Left forelimb (tissue), 1 donor: ENCODE measurements around the gene CREB1.

ENCODE experiments used
- DNase-seq: peaks from one replicate; pipeline ENCODE4 v3.0.0-alpha.2; 2018; ENCODE audit warnings: low spot score

Gene CREB1

DNA sequence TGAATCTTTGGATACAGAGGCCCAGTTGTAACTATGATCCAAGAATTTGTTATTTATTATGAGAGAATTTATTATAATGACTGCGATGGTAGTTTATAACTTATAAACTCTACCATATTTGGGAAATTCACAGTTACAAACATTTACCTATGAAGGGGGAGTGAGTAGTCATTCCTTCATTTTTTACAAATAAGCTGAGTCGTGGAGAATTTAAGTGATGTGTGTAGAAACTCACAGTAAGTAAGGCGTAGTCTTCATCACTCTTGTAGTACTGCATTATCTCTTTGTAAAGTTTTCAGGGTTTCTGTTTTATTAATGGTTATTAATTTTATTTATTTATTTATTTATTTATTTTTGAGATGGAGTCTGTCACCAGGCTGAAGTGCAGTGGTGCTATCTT, 13.5 kb downstream of the CREB1 start:
- DNase-seq, result no peak

DNA sequence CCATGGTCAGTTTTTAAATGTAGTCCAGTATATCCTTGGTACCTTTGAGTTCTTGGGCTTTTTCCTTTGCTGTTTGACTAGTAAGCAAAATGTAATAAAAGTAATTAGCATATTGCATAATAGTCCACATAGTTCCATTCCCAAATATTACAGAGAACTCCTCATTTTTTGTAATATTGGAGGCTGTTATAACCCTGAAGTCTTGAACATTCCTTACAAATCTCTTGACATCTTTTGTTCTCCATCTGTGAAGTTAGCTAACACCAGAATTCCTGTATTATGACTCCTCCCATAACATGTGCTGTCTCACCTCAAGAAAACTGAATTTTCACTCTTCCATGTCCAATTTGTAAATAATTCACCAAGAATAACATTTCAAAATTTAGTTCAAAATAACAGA, 17.1 kb downstream of the CREB1 start:
- DNase-seq, result no peak

DNA sequence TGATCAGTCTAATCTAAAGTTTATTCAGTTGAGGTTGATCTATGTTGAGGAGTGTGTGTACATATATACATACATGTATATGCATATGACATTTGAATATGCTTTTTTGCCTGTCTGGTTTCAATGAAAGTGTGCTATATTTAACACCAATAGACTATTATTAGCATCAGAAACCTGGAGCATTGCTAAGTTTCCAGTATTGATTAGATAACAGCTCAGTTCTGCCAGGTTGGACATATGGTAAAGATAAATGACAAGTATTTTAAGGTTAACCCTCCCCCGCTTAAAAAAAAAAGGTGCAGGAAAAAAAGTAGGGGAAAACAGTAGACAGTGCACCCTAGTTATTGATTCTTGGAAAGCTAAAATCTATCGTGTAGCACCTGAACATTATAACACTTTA, 19.4 kb downstream of the CREB1 start:
- DNase-seq, result no peak

DNA sequence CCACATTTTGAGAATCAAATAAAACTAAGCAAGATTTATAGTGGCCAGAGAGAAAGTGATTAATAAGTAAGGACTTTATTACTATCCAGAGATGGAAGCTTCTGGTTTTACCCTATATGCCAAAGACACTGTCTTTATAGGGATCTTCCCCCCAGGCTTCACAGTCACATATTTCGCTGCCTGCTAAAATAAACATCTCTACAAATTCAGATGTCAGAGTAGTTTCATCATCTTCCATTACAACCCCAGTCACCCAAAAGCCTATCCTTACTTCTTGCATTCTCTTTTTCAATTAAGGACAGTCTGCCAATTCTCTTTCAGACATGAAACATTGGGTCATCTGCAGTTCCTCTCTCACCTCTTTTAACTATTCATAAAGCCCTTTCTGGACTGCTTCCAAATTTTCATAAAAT, 28.3 kb downstream of the CREB1 start:
- no peak for DNase-seq

DNA sequence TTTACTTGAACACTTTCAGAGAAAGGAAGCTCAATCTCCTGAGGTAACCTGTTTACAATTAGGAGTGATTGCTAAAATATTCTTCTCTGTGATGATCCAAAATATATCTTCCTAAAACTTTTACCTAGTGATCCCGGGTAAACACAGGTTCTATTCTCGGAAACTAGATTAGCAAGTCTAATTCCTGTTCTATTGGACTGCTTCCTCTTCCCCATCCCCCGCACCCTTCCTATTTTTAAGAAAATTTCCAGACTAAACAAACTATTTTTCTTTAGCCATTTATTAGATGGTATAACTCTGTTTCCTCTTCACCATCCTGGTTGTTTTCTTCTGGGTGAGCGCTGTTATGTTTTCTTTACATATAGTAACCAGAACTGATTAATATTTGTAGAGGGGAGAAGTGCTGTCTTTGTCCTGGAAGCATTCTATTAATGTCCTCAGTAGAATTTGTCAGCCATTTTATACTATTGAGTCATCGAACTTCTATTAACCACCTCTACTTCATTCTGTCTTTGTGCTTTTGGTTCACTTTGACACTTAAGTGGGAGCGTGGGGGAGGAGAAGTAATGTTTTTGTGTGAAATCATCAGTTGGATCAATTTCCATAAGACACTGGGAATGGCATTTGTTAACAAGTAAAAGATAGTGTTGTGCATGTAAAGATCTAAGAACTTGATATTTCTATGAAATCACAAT, 31.8 kb downstream of the CREB1 start:
- no peak for DNase-seq

DNA sequence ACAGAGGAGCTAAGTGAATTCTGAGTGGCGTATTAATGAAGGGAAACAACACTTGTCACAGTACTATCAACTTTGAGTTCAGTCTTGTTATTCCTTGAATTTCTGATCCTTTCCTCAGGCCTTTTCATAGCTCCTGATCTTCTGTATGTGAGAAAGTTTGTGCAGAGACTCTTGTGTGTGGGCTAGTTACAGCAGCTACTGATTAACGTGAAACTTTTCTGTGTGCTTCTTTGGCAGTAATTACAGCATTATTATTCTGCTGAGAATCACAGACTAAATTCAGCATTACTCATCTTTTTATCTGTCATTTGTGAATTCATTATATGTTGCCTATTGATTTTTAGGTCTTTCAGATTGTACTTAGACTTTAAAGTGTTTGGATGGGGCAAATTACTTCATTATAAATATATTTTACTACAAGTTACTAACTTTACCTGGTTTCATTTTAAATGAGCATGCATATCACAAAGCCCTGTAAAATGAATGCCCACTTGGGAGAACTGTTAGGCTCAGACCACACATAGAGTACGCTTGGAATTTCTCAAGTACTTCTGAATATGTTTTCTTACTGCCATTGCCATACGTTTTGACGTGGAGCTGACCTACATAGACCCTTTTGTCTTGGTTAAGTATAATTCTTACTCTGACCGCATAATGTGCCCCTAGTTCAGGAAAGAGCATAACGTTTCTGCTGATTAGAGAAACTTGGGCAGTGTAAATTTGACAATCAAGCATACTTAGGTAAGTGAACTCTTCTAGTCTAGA, 36.2 kb downstream of the CREB1 start:
- DNase-seq, result no peak

DNA sequence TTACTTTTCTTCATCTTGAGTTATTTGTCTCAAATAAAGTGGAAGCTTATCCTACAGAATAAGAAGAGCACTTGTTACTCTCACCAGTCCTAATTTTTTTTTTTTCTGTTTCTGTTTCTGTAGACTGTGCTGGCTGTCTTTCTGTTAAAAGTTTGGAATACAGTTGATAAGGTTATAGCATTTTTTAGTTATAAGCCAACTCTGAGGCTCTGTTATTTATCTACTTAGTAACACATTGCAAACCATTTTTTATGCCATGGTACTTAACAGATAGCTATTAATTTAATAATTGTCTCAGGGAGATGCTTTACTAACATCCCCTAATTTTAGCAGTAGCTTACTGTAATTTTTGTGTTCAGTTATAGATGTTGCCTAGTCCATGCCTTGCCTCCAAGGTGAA, 37.9 kb downstream of the CREB1 start:
- DNase-seq, result no peak

GRCh38 chr2:207571370-207571769, 41.6 kb downstream of the CREB1 start:
- DNase-seq, result no peak

DNA sequence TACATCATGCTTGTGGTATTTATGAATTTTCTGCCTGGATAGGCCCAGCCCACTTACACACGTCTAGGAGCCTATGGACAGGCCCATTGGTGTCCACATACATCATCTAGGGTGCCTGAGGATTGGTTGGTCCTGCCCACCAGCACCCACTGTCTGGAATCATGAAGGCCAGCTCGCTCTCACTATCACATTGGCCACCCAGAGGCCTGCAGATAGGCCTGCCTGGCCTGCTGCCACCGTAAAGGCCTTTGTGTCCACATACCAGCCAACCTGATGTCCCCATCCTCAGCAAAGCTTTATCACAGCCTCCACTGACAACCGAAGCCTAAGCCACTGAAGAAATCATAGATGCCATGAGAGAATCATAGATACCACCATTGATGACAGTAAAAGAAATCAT, 55.2 kb downstream of the CREB1 start:
- DNase-seq, result no peak

DNA sequence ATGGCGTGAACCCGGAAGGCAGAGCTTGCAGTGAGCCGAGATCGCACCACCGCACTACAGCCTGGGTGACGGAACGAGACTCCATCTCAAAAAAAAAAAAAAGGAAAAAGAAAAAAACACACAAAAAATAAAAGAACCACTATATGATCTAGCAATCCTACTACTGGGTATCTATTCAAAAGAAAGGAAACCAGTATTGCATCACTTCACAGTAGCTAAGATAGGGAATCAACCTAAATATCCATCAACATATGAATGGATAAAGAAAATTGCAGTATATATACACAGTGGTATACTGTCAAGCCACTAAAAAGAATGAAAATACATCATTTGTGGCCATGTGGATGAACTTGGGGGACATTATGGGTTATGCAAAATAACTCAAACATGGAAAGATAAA, 57.5 kb downstream of the CREB1 start:
- DNase-seq, result no peak

DNA sequence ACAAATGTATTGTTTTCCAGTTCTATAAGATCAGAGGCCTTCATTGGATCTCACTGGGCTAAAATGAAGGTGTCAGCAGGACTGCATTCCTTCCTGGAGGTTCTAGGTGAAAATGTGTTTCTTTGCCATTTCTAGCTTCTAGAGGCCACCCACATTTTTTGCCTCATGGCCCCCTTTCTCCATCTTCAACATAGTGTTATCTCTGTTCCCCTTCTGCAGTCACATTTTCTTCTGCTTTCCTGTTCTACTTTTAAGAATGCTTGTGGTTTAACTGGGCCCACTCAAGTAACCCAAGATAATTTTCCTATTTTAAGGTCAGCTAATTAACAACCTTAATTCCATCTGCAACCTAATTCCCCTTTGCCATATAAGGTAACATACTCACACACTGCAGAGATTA, 59.4 kb downstream of the CREB1 start:
- no peak for DNase-seq

DNA sequence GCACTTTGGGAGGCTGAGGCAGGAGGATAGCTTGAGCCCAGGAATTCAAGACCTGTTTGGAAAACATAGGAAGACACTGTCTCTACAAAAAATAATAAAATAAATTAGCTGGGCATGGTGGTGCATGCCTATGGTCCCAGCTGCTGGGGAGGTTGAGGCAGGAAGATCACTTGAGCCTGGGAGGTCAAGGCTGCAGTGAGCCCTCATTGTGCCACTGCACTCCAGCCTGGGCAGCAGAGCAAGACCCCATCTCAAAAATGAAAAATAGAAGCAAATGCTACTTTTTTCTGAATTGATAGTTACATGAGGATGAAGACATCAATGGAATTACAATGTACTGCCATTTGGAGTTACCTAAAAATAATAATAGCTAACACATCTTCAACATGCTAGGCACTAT, 63.5 kb downstream of the CREB1 start:
- DNase-seq, result no peak

GRCh38 chr2:207594264-207594663, 64.5 kb downstream of the CREB1 start:
- DNase-seq, result no peak

- no peak for DNase-seq
Measured at GRCh38 chr2:207594731-207595130, 65.0 kb downstream of the CREB1 start.

DNA sequence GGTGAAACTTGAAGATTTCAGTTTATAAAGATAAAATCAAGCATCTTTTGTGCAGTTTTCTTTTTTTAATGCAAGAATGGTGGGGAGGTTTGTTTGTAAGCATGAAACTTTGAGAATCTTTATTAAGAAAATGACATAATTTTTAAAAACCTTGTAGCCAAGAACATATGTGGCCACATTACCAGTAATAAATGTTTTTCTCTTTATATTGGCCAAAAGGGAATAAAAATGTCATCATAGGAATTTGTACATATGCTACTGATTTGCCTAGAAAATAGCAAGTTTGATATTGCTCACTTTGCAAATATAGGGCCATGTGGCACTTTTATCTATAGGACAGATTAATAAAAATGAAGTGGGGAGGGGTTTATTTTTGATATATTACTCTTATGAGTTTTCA, 69.9 kb downstream of the CREB1 start:
- no peak for DNase-seq

- DNase-seq, result no peak
Measured at GRCh38 chr2:207600231-207600630, 70.5 kb downstream of the CREB1 start.

GRCh38 chr2:207601774-207602173, 72.0 kb downstream of the CREB1 start:
- no peak for DNase-seq

GRCh38 chr2:207603486-207603885, 73.7 kb downstream of the CREB1 start:
- DNase-seq, result no peak

- DNase-seq, result no peak
Measured at GRCh38 chr2:207606399-207606798, 76.6 kb downstream of the CREB1 start.

GRCh38 chr2:207606829-207607228, 77.1 kb downstream of the CREB1 start:
- no peak for DNase-seq

- no peak for DNase-seq
Measured at GRCh38 chr2:207612714-207613113, 83.0 kb downstream of the CREB1 start.

GRCh38 chr2:207614824-207615223, 85.1 kb downstream of the CREB1 start:
- DNase-seq, result no peak

DNA sequence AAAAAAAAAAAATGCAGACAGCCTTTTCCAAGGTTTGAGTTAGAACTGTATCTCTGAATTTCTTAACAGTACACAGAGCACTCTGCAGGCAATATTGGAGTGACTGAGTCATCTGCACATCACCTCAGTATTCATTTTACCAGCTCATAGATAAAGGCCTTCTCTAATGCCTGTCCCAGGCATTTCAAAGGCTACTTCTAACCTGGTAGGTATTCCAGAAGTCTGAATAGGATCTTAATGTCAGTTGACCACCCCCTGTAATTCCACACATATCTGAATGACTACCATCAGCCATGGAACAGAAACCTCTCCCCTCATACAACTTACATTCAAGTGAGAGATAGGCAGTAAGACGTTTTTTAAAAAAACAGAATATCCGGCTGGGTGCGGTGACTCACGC, 86.4 kb downstream of the CREB1 start:
- no peak for DNase-seq
